Measurements from ENCODE around the gene LZTR1.

Gene LZTR1

DNA sequence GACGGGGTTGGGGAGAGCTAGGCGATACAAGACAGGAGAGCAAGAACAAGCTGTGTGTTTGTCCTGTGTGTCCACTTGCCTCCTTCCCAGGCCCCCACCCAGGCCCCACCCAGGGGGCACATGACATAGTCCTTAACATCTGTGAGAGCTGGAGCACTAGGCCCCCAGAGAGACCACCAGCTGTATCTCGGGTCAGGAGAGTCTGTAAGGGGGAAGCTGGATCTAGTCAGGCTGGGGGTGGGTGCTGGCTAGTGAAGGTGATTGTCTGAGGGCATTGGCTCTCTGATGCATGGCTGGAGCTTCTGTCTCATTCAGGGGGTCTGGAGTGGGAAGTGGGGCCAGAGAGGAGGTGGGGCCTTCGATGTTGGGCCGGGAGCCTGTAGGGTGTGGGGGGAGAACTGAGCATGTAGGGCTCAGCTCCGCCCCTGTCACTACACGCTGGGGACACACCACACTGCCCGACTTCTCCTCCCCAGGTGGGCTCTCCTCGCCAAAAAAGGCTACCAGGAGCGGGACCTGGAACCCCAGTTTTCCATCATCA lies 33.4 kb downstream of the LZTR1 start:
- no peak for DNase-seq (ENCODE audit: low read depth)

DNA sequence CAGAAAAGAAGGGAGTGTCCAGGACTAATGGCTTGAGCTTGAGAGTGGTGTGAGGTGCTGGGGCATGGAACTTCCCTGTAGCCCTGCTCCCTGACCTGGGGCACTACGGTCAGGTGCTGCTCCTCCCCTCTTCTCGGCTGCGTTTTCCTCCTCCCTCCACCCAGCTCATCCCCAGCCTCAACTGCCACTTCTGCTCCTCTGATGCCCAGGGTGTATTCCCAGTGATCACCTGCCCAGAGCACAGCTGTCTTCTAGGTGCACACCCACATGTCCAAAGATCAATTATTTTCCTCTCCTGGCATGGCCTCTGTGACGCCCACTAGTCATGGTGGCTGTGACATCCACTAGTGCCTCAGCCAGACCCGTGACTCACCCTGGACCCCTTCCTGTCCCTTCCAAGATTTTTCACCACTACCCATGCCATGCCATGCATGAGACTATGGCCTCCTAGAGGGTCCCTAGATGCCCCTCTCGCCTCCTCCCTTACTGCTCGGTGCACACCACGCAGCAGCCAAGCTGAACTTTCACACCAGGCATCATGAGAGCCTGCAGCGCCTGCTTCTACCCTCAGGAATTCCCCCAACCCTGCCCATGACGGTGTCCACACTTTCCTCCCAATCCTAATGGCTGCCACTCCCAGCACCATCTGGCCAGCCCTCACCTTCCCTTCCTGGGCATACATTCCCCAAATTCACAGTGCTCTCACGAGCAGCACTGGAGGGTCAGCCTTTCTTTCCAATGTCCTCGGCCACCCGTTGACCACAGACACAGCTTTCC lies 34.7 kb downstream of the LZTR1 start:
- DNase-seq (ENCODE audit: low read depth) = no peak

DNA sequence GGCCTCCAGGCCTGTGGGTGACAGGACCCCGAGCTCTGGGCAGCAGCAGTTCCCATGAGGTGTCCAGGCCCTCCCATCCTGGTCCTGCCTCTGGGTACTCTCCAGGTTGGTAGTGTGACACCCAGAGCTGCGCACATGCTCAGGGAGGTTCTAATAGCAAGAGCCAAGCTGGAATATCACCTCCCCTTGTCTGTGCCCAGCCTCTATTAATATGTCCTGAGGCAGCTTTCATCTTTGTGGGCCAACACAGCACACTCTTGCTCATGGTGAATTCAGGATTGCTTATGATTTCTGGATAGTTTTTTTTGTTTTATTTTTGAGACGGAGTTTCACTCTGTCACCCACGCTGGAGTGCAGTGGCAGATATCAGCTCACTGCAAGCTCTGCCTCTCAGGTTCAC lies 36.2 kb downstream of the LZTR1 start:
- DNase-seq (ENCODE audit: low read depth) = no peak

DNA sequence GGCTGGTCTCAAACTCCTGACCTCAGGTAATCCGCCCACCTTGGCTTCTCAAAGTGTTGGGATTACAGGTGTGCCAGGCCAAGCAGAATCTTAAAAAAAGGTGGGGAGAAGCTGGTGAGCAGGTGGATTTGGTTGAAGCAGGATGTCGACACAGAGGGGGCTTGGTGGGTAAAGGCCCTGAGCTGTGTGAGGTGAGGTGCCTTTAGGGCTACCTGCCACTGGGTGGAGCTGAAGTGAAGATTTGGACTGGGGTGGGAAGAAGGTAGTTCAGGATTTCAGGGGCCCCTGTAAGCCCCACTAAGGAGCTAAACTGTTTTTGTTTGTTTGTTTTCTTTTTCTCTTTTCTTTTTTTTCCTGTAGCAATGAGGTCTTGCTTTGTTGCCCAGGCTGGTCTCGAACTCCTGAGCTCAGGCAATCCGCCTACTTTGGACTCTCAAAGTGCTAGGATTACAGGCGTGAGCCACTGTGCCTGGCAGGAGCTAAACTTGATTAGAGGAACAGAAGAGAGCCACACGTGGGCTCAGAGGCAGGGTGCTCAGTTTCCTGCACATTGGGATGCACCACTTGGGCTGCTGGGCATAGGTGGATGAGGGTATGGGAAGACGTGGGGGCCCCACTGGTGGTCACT lies 38.8 kb downstream of the LZTR1 start:
- no peak for DNase-seq (ENCODE audit: low read depth)

DNA sequence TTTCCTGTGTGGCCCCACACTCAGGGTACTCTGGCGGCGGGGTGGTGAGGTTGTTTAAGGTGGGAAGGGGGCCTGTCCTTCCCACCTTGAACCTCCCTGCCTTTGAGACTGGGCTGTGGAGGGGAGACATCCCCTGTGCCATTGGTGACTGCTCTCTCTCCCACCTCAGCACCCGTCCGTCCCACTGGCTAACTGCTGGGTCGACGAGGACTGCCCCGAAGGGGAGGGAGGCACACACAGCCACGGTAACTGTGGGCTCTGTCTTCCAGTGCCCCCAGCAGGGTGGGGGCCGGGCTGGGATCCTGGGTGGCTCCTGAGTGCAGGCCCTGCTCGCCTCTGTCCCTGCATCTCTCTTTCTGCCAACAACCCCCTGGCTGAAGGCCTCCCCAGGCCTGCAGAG lies 40.4 kb downstream of the LZTR1 start:
- DNase-seq (ENCODE audit: low read depth) = no peak

DNA sequence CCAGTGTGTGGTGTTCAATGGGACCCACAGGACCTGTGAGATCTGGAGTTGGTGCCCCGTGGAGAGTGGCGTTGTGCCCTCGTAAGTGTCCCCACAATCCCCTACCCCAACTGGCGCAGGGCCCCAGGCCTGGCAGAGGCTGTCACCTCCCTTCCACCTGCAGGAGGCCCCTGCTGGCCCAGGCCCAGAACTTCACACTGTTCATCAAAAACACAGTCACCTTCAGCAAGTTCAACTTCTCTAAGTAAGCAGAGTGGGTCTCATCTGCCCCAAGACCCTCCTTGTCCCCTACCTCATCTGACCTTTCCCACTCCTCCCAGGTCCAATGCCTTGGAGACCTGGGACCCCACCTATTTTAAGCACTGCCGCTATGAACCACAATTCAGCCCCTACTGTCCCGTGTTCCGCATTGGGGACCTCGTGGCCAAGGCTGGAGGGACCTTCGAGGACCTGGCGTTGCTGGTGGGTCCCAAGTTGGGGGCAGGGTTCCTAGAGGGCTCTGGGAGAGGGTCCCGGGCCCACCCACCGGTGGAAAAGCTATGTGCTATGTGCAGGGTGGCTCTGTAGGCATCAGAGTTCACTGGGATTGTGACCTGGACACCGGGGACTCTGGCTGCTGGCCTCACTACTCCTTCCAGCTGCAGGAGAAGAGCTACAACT lies 41.0 kb downstream of the LZTR1 start:
- DNase-seq (ENCODE audit: low read depth) = no peak

DNA sequence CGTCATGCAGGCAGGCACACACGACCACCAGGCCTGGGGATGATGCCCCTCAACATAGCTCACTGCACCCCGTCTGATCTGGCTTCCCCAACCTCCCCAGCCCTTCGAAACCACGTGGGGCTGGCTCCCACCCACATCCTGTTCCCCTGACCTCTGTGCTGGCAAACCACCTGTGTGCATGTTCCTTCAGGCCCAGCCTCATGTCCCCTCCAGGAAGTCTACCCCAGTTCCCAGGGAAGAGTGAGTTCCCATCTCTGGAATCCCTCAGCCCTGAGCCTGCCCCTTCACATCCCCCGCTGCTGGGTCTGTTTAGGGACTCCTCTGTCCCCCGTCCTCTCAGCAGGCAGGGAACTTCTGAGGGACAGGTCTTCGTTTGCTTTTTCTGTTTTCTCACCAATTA lies 43.2 kb downstream of the LZTR1 start:
- no peak for DNase-seq (ENCODE audit: low read depth)

DNA sequence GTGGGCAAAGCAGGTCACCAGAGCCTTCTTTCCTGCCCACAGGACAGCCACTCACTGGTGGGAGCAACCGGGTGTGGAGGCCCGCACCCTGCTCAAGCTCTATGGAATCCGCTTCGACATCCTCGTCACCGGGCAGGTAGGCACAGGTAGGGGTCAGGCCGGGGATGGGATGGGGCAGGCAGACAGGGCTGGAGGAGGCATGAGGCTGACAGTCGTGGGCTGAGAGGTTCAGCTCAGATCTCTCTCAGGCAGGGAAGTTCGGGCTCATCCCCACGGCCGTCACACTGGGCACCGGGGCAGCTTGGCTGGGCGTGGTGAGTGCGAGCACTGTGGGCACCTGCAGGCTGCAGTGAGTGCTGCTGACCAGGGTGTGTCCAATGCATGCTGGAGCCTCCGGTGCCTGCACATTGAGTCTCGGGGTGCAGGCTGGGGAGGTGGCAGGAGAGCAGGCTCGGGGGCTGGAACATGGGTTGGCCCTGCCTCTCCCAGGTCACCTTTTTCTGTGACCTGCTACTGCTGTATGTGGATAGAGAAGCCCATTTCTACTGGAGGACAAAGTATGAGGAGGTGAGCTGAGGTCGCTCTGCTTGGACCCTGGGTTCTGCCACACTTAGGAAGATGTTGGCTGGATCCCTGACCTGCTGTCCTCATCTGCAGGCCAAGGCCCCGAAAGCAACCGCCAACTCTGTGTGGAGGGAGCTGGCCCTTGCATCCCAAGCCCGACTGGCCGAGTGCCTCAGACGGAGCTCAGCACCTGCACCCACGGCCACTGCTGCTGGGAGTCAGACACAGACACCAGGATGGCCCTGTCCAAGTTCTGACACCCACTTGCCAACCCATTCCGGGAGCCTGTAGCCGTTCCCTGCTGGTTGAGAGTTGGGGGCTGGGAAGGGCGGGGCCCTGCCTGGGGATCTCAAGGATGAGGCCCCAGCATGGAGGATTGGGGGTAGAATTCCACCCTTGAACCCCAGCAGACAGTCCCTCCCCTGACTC lies 44.0 kb downstream of the LZTR1 start:
- no peak for DNase-seq (ENCODE audit: low read depth)

DNA sequence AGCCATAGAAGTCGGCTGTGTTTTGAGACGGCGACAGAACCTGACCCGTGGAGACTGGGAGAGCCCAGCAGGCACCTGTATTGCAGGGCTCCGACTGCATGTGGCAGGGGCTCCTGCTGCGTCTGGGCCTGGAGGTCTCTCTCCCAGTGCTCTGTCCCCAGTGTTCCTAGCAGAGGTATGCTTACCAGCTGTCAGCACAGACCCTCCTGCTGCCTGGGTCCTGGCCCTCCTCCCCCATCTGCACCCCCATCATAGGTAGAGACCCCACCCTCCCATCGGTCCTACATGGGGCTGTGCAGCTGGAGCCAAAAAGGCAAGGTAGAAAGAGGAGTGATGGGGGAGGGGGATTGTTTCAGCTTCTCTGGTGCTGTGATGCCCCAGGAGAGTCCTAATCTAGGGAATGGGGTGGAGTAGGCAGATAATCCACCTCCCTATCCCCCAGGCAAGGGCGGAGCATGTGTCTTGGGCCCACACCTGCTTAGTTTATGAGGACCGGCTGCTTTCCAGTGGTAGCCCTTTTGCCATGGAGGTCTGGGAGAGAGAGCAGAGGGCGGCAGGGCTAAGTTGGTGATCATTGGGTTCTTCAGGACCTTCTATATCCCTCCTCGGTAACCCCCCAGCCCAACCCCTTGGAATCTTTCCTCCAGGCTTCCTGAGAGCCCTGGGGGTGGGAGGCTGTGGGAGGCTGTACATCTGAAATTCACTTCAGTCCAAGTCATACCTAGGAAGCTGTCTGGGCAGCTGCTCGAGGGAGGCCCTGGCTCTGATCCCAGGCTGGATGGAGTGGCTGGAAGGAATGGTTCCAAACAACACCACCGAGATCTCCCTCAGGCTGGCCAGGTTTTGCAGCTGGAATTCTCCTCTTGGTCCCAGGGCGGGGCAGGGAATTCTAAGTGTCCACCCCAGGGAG lies 44.9 kb downstream of the LZTR1 start:
- no peak for DNase-seq (ENCODE audit: low read depth)

DNA sequence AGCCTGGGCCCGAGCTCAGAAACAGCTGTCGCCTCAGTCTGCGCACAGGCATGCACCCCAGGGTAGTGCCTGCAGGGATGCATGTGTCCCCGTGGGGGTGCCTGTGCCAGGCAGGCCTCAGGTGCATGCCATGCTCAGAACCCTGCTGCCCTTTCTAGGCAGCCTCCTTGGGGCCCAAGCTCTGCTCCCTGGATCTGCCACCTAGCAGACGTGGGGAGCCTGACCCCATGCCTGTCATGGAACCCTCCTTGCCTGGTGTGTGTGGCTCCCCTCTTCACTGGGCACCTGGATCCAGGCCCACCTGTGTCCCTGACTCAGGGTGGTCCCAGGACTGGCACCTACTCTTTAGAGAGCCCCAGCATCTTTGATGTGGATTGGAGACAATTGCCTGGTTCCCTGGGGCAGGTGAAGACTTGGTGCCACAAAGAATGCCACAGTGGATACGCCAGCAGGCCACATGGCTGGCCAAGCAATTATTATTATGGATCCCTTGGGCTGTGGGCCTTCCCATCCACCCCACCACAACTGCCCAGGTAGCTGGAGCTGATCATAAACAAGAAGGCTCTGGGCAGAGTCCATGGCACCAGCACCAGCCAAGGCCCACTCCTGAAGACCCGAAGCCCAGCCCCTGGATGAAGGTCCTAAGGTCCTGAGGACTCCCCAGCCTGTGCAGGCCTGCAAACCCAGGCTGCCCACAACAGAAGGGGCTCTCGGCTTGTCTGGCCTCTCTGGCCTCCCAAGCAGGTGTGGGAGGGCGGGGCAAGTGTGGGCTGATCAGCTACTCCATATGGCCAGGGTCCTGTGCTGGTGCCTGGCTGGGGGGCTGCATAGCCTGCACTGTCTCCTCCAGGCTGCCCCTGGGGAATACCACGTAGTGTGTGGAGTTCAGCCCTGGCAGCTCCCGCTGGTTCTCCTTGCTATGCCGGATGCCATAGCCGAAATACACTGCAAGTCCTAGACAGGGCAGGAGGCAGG lies 46.5 kb downstream of the LZTR1 start:
- DNase-seq (ENCODE audit: low read depth) = no peak

DNA sequence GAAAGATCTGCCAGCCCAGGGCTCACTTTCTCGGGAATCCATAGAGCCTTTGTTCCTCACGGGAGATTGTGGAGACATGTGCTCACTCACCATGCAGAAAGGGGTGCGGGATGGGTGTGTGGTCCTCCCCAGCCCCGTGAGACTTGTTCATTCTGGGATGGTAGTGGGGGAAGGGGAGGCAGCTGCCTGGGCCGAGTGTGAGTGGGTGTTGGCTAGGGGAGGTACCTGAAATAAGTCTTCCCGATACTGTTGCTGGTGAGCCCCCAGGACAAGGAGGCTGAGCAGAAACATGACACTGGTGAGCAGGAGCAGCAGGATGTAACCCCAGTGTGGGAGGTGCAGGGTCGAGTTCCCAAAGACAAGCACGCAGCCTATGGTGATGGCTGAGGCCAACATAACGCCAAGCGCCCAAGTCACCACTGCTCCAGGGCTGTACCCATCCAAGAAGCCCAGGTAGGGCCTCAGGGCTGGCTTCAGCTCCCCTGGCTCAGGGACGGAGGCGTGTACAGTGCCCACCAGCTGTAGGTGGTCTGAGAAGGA lies 47.5 kb downstream of the LZTR1 start:
- no peak for DNase-seq (ENCODE audit: low read depth)

DNA sequence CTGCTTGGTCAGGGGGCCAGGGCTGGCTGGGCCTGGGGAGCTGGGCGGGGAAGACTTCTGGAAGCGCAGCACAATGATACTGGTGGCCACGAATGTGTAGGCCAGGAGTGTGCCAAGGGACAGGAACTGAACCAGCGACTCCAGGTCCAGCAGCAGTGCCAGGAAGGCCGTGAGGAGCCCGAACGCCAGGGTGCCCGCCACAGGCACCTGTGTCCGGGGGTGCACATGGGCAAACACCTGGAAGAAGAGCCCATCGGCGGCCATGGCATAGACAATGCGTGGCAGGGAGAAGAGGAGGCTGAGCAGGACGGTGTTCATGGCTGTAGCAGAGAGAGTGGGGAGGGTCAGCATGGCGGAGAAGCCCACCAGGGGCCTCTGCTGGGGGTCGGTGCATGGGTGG lies 47.9 kb downstream of the LZTR1 start:
- no peak for DNase-seq (ENCODE audit: low read depth)

GRCh38 chr22:21030621-21031544 lies 48.8 kb downstream of the LZTR1 start:
- no peak for DNase-seq (ENCODE audit: low read depth)

DNA sequence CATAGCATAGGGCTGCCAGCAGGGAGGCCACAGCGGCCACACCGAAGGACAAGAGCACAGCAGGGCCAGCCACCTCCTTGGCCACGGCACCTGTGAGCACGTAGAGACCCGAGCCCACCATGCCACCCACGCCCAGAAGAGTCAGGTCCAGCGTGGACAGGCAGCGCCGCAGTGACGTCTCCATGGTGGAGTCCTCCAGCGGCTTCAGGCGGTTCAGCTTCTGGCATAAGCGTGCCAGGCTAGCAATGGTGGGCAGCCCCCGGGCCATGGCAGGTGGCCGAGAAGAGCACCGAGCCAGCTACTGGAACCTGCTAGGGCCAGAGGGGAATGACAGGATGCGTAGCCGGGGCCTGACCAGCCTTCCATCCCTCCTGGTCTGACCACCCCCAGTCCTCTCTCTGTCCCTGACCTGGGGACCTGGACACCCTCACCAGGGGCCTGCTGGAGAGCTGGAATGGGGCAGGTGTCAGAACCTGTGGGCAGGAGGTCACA lies 49.5 kb downstream of the LZTR1 start:
- DNase-seq (ENCODE audit: low read depth) = no peak

DNA sequence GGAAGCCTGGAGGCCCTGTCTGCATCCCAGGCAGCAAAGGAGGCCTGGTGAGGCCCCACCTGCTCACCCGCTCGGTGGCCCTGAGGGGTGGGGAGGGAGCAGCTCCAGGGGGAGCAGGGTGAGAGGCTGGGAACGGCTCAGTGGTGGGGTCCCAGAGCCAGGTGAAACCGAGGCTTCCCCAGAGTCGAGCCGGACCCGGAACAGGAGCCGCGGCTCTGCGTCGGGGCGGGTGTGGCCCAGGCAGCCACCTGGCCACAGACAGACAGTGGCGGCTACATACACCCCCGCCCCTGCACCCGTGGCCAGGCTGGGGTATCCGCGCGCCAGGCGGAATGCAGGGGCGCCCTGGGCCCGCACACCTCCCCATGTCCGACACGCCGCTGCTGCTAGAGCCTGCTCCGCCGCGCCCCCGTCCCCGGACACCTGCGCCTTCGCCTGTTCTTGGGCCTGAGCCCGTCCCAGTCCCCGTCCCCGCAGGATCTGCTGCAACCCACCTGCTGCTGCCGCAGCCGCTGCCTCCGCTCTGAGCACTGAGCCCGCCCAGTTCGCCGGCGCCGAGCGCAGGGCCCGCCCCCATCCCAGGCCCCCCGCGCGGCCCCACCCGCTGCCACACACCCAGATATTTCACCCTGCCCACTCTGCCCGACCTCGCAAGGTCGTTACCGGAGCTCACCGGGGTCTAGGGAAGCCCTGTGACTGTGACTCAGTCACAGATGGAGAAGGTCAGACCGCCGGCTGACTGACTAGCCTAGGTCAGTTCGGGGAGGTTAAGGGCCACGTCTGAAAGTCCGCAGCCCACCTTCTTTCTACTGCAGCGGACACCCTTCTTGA lies 50.2 kb downstream of the LZTR1 start, which contains the start of gene SLC7A4:
TSS of gene SLC7A4 (minus strand) at position 525 of the 831 bp plus-strand sequence. CDS start 749 bp downstream, outside the sequence.
- no peak for DNase-seq (ENCODE audit: low read depth)

- no peak for DNase-seq (ENCODE audit: low read depth)
These were observed 51.0 kb downstream of the LZTR1 start for GRCh38 chr22:21032868-21033688.
